K562 (cell line): ENCODE results near the gene APOL3. TPM values are rescaled to one million over a fixed set of nuclear protein-coding genes. Genes with fewer than 3 reads are reported as not detected.

Experiments
- ARID2 ChIP-seq: fragments of 450-650 bp; IDR thresholded peaks from 2 replicates; pipeline ENCODE4 v1.6.1; 2017; ENCODE audit warnings: antibody characterized with exemption, mild to moderate bottlenecking
- ASH1L ChIP-seq: fragments of 450-650 bp; IDR thresholded peaks from 2 replicates; pipeline ENCODE4 v1.6.1; 2018; ENCODE audit warnings: borderline replicate concordance, mild to moderate bottlenecking, low read depth; ENCODE audit not compliant: partially characterized antibody
- BCL6 ChIP-seq: fragments of 250-450 bp; sonication (Bioruptor Pico); IDR thresholded peaks from 2 replicates; pipeline ENCODE4 v1.4.0; 2020
- EGR1 ChIP-seq: fragments of 450-650 bp; conservative IDR thresholded peaks from 2 replicates; pipeline ENCODE4 v1.6.1; 2017; ENCODE audit warnings: mild to moderate bottlenecking
- ELF2 ChIP-seq: fragments of 250-450 bp; sonication (Bioruptor Pico); IDR thresholded peaks from 2 replicates; pipeline ENCODE4 v1.5.0; 2021; ENCODE audit warnings: mild to moderate bottlenecking
- ERF ChIP-seq: fragments of 450-650 bp; formaldehyde crosslinking; IDR thresholded peaks from 2 replicates; pipeline ENCODE4 v1.4.0; 2020; ENCODE audit warnings: mild to moderate bottlenecking, mixed read lengths
- FOXK1 ChIP-seq: sonication (generic); formaldehyde crosslinking; IDR thresholded peaks from 2 replicates; pipeline ENCODE4 v1.8.0; 2022; ENCODE audit warnings: missing genetic modification reagents, mild to moderate bottlenecking, borderline replicate concordance
- GATAD2B ChIP-seq: fragments of 450-650 bp; IDR thresholded peaks from 2 replicates; pipeline ENCODE4 v1.6.1; 2017; ENCODE audit warnings: mild to moderate bottlenecking, borderline replicate concordance
- HDAC2 ChIP-seq: fragments of 450-650 bp; IDR thresholded peaks from 2 replicates; pipeline ENCODE4 v1.6.1; 2016; ENCODE audit warnings: mild to moderate bottlenecking
- HDGF ChIP-seq: fragments of 450-650 bp; IDR thresholded peaks from 2 replicates; pipeline ENCODE4 v1.6.1; 2016
- KLF6 ChIP-seq: fragments of 250-450 bp; sonication (Bioruptor Pico); IDR thresholded peaks from 2 replicates; pipeline ENCODE4 v1.4.0; 2020; ENCODE audit warnings: mild to moderate bottlenecking, moderate library complexity, borderline replicate concordance
- PYGO2 ChIP-seq: fragments of 450-650 bp; IDR thresholded peaks from 2 replicates; pipeline ENCODE4 v1.6.1; 2016; ENCODE audit warnings: mild to moderate bottlenecking, missing genetic modification characterization, moderate library complexity, missing compliant biosample characterization
- RNF219 ChIP-seq: fragments of 250-450 bp; sonication (Bioruptor Pico); IDR thresholded peaks from 2 replicates; pipeline ENCODE4 v1.5.0; 2022; ENCODE audit warnings: mild to moderate bottlenecking
- SP1 ChIP-seq: sonication (generic); formaldehyde crosslinking; IDR thresholded peaks from 2 replicates; pipeline ENCODE4 v1.8.1; 2022; ENCODE audit warnings: mild to moderate bottlenecking, missing genetic modification reagents
- SRSF3 ChIP-seq: fragments of 200-400 bp; formaldehyde crosslinking; IDR thresholded peaks from 2 replicates; pipeline ENCODE4 v1.6.1; 2016; ENCODE audit warnings: mild to moderate bottlenecking, low read length, moderate library complexity; ENCODE audit not compliant: insufficient read depth
- TAF1 ChIP-seq: IDR thresholded peaks from 2 replicates; pipeline ENCODE4 v1.6.1; 2011; ENCODE audit warnings: mild to moderate bottlenecking, low read length, moderate library complexity; ENCODE audit not compliant: insufficient read depth, control insufficient read depth, severe bottlenecking; ENCODE audit errors: extremely low read depth
- TCFL5 ChIP-seq: fragments of 250-450 bp; sonication (Bioruptor Pico); conservative IDR thresholded peaks from 2 replicates; pipeline ENCODE4 v1.6.1; 2021; ENCODE audit warnings: mild to moderate bottlenecking, moderate library complexity, matching md5 sums
- TFE3 ChIP-seq: fragments of 450-650 bp; formaldehyde crosslinking; IDR thresholded peaks from 2 replicates; pipeline ENCODE4 v1.4.0; 2020; ENCODE audit warnings: mild to moderate bottlenecking, mixed read lengths
- TGIF2 ChIP-seq: sonication (generic); formaldehyde crosslinking; IDR thresholded peaks from 2 replicates; pipeline ENCODE4 v1.8.1; 2022; ENCODE audit warnings: mild to moderate bottlenecking, missing genetic modification reagents, moderate library complexity
- USF2 ChIP-seq: sonication (generic); formaldehyde crosslinking; IDR thresholded peaks from 2 replicates; pipeline ENCODE4 v1.5.0; 2020; ENCODE audit warnings: missing genetic modification reagents
- WHSC1 ChIP-seq: IDR thresholded peaks from one replicate; pipeline ENCODE4 v1.6.1; 2012; ENCODE audit warnings: low read length, control low read depth, inconsistent platforms
- YBX1 ChIP-seq: fragments of 450-650 bp; IDR thresholded peaks from 2 replicates; pipeline ENCODE4 v1.7.1; 2016; ENCODE audit warnings: mild to moderate bottlenecking
- ZNF124 ChIP-seq: sonication (generic); formaldehyde crosslinking; IDR thresholded peaks from 2 replicates; pipeline ENCODE4 v1.8.1; 2022; ENCODE audit warnings: missing genetic modification reagents
- ZNF134 ChIP-seq: fragments of 250-450 bp; sonication (Bioruptor Pico); conservative IDR thresholded peaks from 2 replicates; pipeline ENCODE4 v1.4.0; 2020
- ZNF274 ChIP-seq: IDR thresholded peaks from 2 replicates; pipeline ENCODE4 v1.6.1; 2011; ENCODE audit warnings: low read depth, mild to moderate bottlenecking, low read length, moderate library complexity, borderline replicate concordance
- ZNF561 ChIP-seq: fragments of 450-650 bp; formaldehyde crosslinking; conservative IDR thresholded peaks from 2 replicates; pipeline ENCODE4 v1.4.0; 2020; ENCODE audit warnings: mild to moderate bottlenecking, moderate library complexity
- ZNF696 ChIP-seq: fragments of 250-450 bp; sonication (Bioruptor Pico); conservative IDR thresholded peaks from 2 replicates; pipeline ENCODE4 v1.4.0; 2020; ENCODE audit warnings: mild to moderate bottlenecking, moderate library complexity
- ZNF764 ChIP-seq: fragments of 250-450 bp; sonication (Bioruptor Pico); IDR thresholded peaks from 2 replicates; pipeline ENCODE4 v1.4.0; 2020; ENCODE audit warnings: low read depth, mild to moderate bottlenecking, moderate library complexity
- polyA plus RNA-seq, 8 experiments: library from polyadenylated mRNA; depleted of rRNA in 4 of 8; stranded (reverse) in 5 of 8; unstranded in 3 of 8; fragments of >200 nt; fragmentation: Nextera tagmentation in 2 of 8; fragmentation: Illumina TruSeq in 1 of 8; extraction: Ambion mirVana in 2 of 8; extraction: Trizol in 1 of 8; gene quantifications; 2 replicates each; pipeline versions ENCODE4 v1.2.1 to v1.2.3, GENCODE V29; 2011 to 2014; ENCODE audit warnings: inconsistent platforms in 1 of 8, missing spikeins in 1 of 8
- total RNA-seq, 7 experiments: library from RNA; depleted of rRNA in 6 of 7; stranded (reverse); fragments of >200 nt in 6 of 7; fragmentation: Illumina TruSeq in 2 of 7; extraction: Trizol in 2 of 7; gene quantifications; 2 replicates each; pipeline versions ENCODE4 v1.2.1 to v1.2.3, GENCODE V29; 2011 to 2021; ENCODE audit warnings: low replicate concordance in 1 of 7

APOL3 gene
- total and polyA plus RNA-seq, 9 of the 15 experiments (the other 6 are each of a cell fraction or from before 2014, with no cell fraction given): 0.25 to 1.1 (median 0.56) TPM; not detected in 1

- TF ChIP-seq TFE3 (CRISPR knock-in tag): no peak
- TF ChIP-seq USF2 (CRISPR knock-in tag): no peak
- TF ChIP-seq SRSF3: no peak
- TF ChIP-seq HDAC2: no peak
- no peak for TF ChIP-seq ZNF561
- no peak for TF ChIP-seq ARID2
- TF ChIP-seq WHSC1: no peak
- TF ChIP-seq ASH1L: no peak
- no peak for TF ChIP-seq RNF219
- TF ChIP-seq HDGF: no peak
- TF ChIP-seq ZNF696 (CRISPR knock-in tag): no peak
- no peak for TF ChIP-seq PYGO2 (tag)
- no peak for TF ChIP-seq FOXK1 (CRISPR knock-in tag)
- TF ChIP-seq ZNF274: no peak
- no peak for TF ChIP-seq ELF2 (CRISPR knock-in tag)
- no peak for TF ChIP-seq ZNF124
- TF ChIP-seq GATAD2B: no peak
- no peak for TF ChIP-seq ZNF764 (CRISPR knock-in tag)
- TF ChIP-seq YBX1: no peak
- no peak for TF ChIP-seq ERF (CRISPR knock-in tag)
- TF ChIP-seq TAF1: peak; percentile 14
- no peak for TF ChIP-seq KLF6 (CRISPR knock-in tag)
- TF ChIP-seq BCL6 (CRISPR knock-in tag): no peak
- TF ChIP-seq SP1 (CRISPR knock-in tag): no peak
- TF ChIP-seq TGIF2 (CRISPR knock-in tag): no peak
- TF ChIP-seq TCFL5: no peak
- peak; percentile 42; the same call in 1 of the 2 replicates for TF ChIP-seq EGR1
- TF ChIP-seq ZNF134 (CRISPR knock-in tag): no peak
These were observed 41.2 kb upstream of the APOL3 start, which contains the start of gene APOL4 (continued) for GRCh38 chr22:36201630-36202319.
